H9 (cell line): ENCODE measurements around the gene SLC49A4. TPM values are rescaled to one million over a fixed set of nuclear protein-coding genes. Genes with fewer than 3 reads are reported as not detected.

Experiments
- DNase-seq: peaks from one replicate; pipeline ENCODE4 v3.0.0-alpha.2; 2017
- H2AFZ ChIP-seq: one replicate; pipeline ENCODE4 v1.6.1; 2013; ENCODE audit warnings: mild to moderate bottlenecking, low read length, control low read depth, moderate library complexity
- H2AK5ac ChIP-seq: 2 replicates; pipeline ENCODE4 v1.6.1; 2013; ENCODE audit warnings: low read length, control low read depth, mixed read lengths; ENCODE audit not compliant: insufficient read length
- H2BK120ac ChIP-seq: one replicate; pipeline ENCODE4 v1.6.1; 2013; ENCODE audit warnings: low read depth, mild to moderate bottlenecking, low read length, control low read depth, inconsistent platforms; ENCODE audit not compliant: poor library complexity, severe bottlenecking
- H2BK12ac ChIP-seq: 2 replicates; pipeline ENCODE4 v1.6.1; 2013; ENCODE audit warnings: low read length, control low read depth, mixed read lengths, low read depth; ENCODE audit not compliant: insufficient read length
- H2BK15ac ChIP-seq: 2 replicates; pipeline ENCODE4 v1.6.1; 2013; ENCODE audit warnings: low read depth, low read length, control low read depth
- H2BK20ac ChIP-seq: one replicate; pipeline ENCODE4 v1.6.1; 2013; ENCODE audit warnings: low read depth, mild to moderate bottlenecking, low read length, control low read depth, inconsistent platforms; ENCODE audit not compliant: poor library complexity, severe bottlenecking
- H2BK5ac ChIP-seq: 2 replicates; pipeline ENCODE4 v1.6.1; 2013; ENCODE audit warnings: low read length, control low read depth, mixed read lengths; ENCODE audit not compliant: insufficient read length
- H3K14ac ChIP-seq: 2 replicates; pipeline ENCODE4 v1.6.1; 2013; ENCODE audit warnings: low read length, control low read depth; ENCODE audit not compliant: insufficient read depth
- H3K18ac ChIP-seq: 2 replicates; pipeline ENCODE4 v1.6.1; 2013; ENCODE audit warnings: low read depth, mild to moderate bottlenecking, mixed read lengths, low read length, control low read depth; ENCODE audit not compliant: insufficient read length
- H3K23ac ChIP-seq: 2 replicates; pipeline ENCODE4 v1.6.1; 2013; ENCODE audit warnings: low read length, control low read depth, mixed read lengths, low read depth; ENCODE audit not compliant: insufficient read length
- H3K23me2 ChIP-seq: 2 replicates; pipeline ENCODE4 v1.6.1; 2013; ENCODE audit warnings: low read depth, mild to moderate bottlenecking, mixed read lengths, low read length, control low read depth; ENCODE audit not compliant: insufficient read length, poor library complexity, severe bottlenecking
- H3K27ac ChIP-seq: 2 replicates; pipeline ENCODE4 v1.5.1; 2013; ENCODE audit warnings: low read length, control low read depth, mixed read lengths, low read depth; ENCODE audit not compliant: insufficient read length
- H3K27me3 ChIP-seq: 2 replicates; pipeline ENCODE4 v1.6.1; 2013; ENCODE audit warnings: low read length, control low read depth, inconsistent platforms; ENCODE audit not compliant: insufficient read depth
- H3K4ac ChIP-seq: 2 replicates; pipeline ENCODE4 v1.6.1; 2013; ENCODE audit warnings: low read depth, mild to moderate bottlenecking, control low read depth, inconsistent platforms, low read length, moderate library complexity
- H3K4me1 ChIP-seq: 2 replicates; pipeline ENCODE4 v1.6.1; 2013; ENCODE audit warnings: low read length, control low read depth, inconsistent platforms; ENCODE audit not compliant: insufficient read depth
- H3K4me2 ChIP-seq: 2 replicates; pipeline ENCODE4 v1.6.1; 2013; ENCODE audit warnings: low read length, control low read depth, mixed read lengths; ENCODE audit not compliant: insufficient read length, insufficient read depth
- H3K56ac ChIP-seq: 2 replicates; pipeline ENCODE4 v1.6.1; 2013; ENCODE audit warnings: low read depth, mild to moderate bottlenecking, mixed read lengths, low read length, control low read depth; ENCODE audit not compliant: insufficient read length
- H3K79me1 ChIP-seq: 2 replicates; pipeline ENCODE4 v1.6.1; 2013; ENCODE audit warnings: low read depth, mild to moderate bottlenecking, moderate library complexity, low read length, control low read depth, inconsistent platforms; ENCODE audit not compliant: insufficient read depth, poor library complexity, severe bottlenecking
- H3K79me2 ChIP-seq: 2 replicates; pipeline ENCODE4 v1.6.1; 2013; ENCODE audit warnings: low read length, control low read depth, inconsistent platforms; ENCODE audit not compliant: insufficient read depth
- H3K9ac ChIP-seq: 2 replicates; pipeline ENCODE4 v1.6.1; 2013; ENCODE audit warnings: low read length, control low read depth, mixed read lengths; ENCODE audit not compliant: insufficient read length; ENCODE audit errors: extremely low read depth
- H3K9me3 ChIP-seq: one replicate; pipeline ENCODE4 v1.6.1; 2013; ENCODE audit warnings: low read depth, low read length, inconsistent platforms; ENCODE audit not compliant: control insufficient read depth
- H3T11ph ChIP-seq: one replicate; pipeline ENCODE4 v1.6.1; 2013; ENCODE audit warnings: mild to moderate bottlenecking, low read length, control low read depth, inconsistent platforms
- H4K20me1 ChIP-seq: one replicate; pipeline ENCODE4 v1.6.1; 2013; ENCODE audit not compliant: control insufficient read depth, insufficient read length, insufficient read depth
- H4K5ac ChIP-seq: 2 replicates; pipeline ENCODE4 v1.6.1; 2013; ENCODE audit warnings: low read depth, mild to moderate bottlenecking, mixed read lengths, low read length, control low read depth; ENCODE audit not compliant: insufficient read length
- H4K8ac ChIP-seq: replicated peaks from 2 replicates; pipeline ENCODE4 v1.6.1; 2013; ENCODE audit warnings: low read length, control low read depth, mixed read lengths, low read depth; ENCODE audit not compliant: insufficient read length
- H4K91ac ChIP-seq: 2 replicates; pipeline ENCODE4 v1.6.1; 2013; ENCODE audit warnings: low read depth, mild to moderate bottlenecking, moderate library complexity, mixed read lengths, low read length, control low read depth; ENCODE audit not compliant: insufficient read length
- H3K27ac Mint-ChIP-seq, 3 experiments: 2 replicates in 2 of 3; 3 replicates in 1 of 3; pipeline ENCODE4 v1.8.0; 2020 to 2021; ENCODE audit warnings: mixed read lengths in 3 of 3, mild to moderate bottlenecking in 1 of 3, moderate library complexity in 1 of 3
- H3K27me3 Mint-ChIP-seq: 2 replicates; pipeline ENCODE4 v1.8.0; 2021; ENCODE audit warnings: low read depth, mild to moderate bottlenecking, moderate library complexity, mixed read lengths
- H3K36me3 Mint-ChIP-seq, 3 experiments: 2 replicates in 2 of 3; 3 replicates in 1 of 3; pipeline ENCODE4 v1.8.0; 2020 to 2021; ENCODE audit warnings: low read depth in 3 of 3, mixed read lengths in 3 of 3; ENCODE audit not compliant: insufficient read depth in 1 of 3
- H3K4me1 Mint-ChIP-seq, 2 experiments: 2 replicates each; pipeline ENCODE4 v1.8.0; 2020; ENCODE audit warnings: mixed read lengths in 2 of 2
- H3K4me3 Mint-ChIP-seq, 2 experiments: 2 replicates in 1 of 2; 3 replicates in 1 of 2; pipeline ENCODE4 v1.8.0; 2020 to 2021; ENCODE audit warnings: mild to moderate bottlenecking in 2 of 2, mixed read lengths in 2 of 2, moderate library complexity in 1 of 2
- H3K9me3 Mint-ChIP-seq, 2 experiments: 2 replicates in 1 of 2; 3 replicates in 1 of 2; pipeline ENCODE4 v1.8.0; 2020; ENCODE audit warnings: mild to moderate bottlenecking in 2 of 2, mixed read lengths in 2 of 2, moderate library complexity in 1 of 2
- CTCF ChIP-seq: fragments of 200-600 bp; sonication (generic); conservative IDR thresholded peaks from 3 replicates; pipeline ENCODE4 v1.8.0; 2021; ENCODE audit warnings: antibody characterized with exemption, mild to moderate bottlenecking
- WGBS: extraction: QIAGEN DNeasy Blood & Tissue Kit; methylation state at CpG from one replicate; pipeline ENCODE4 v1.1.7; 2013; ENCODE audit warnings: missing lambda C conversion rate, low lambda C conversion rate, mixed read lengths; ENCODE audit not compliant: insufficient read length; ENCODE audit errors: extremely low coverage; 5-methylcytosine and 5-hydroxymethylcytosine counted together
- total RNA-seq: library from RNA; stranded (reverse); gene quantifications from 2 replicates; pipeline ENCODE4 v1.2.1, GENCODE V29; 2021

SLC49A4 gene
- total RNA-seq, 1 experiment from 2014 or later: 10.7 TPM

GRCh38 chr3:122802323-122802722, 7.5 kb downstream of the SLC49A4 start:
- H3K27ac ChIP-seq: no peak overlapping the region
- Mint-ChIP-seq H3K27ac (no peak overlapping the region), H3K27me3 (no peaks in the 10 kb centered on the region), H3K4me3 (no peak overlapping the region), H3K9me3 (no peaks in the 10 kb centered on the region), H3K36me3 (no peaks in the 10 kb centered on the region), H3K4me1 (no peaks in the 10 kb centered on the region)
- no peak overlapping the region for H4K91ac ChIP-seq
- H2BK20ac ChIP-seq: no peak overlapping the region
- no peaks in the 10 kb centered on the region for H3K23me2 ChIP-seq
- no peak overlapping the region for H3K56ac ChIP-seq
- H3K18ac ChIP-seq: no peak overlapping the region
- H4K20me1 ChIP-seq: no peaks in the 10 kb centered on the region
- no peak for DNase-seq
- no peak overlapping the region for H2BK5ac ChIP-seq
- H3K9ac ChIP-seq: no peak overlapping the region
- H3K4me1 ChIP-seq: no peaks in the 10 kb centered on the region
- H4K5ac ChIP-seq: no peak overlapping the region
- no peak overlapping the region for H3K4me2 ChIP-seq
- no peak overlapping the region for H2AFZ ChIP-seq
- no peak overlapping the region for H3T11ph ChIP-seq
- no peak overlapping the region for H4K8ac ChIP-seq
- no CpG with 5 or more reads among the region's 1 CpG for WGBS
- no peak overlapping the region for H2BK12ac ChIP-seq
- no peaks in the 10 kb centered on the region for H3K27me3 ChIP-seq
- H2BK120ac ChIP-seq: no peak overlapping the region
- H2BK15ac ChIP-seq: no peak overlapping the region
- H3K9me3 ChIP-seq: no peaks in the 10 kb centered on the region
- no peak for TF ChIP-seq CTCF
- no peak overlapping the region for H3K23ac ChIP-seq
- H3K4ac ChIP-seq: no peak overlapping the region
- no peaks in the 10 kb centered on the region for H3K79me1 ChIP-seq
- peaks cover 2% of the 10 kb centered on the region; the same call in 1 of the 2 replicates for H3K79me2 ChIP-seq
- no peak overlapping the region for H3K14ac ChIP-seq
- no peak overlapping the region for H2AK5ac ChIP-seq
